CD4-positive, alpha-beta T cell (primary cell): ENCODE measurements around the gene LCE2A. TPM values are rescaled to one million over a fixed set of nuclear protein-coding genes. Genes with fewer than 3 reads are reported as not detected.
"Not testable (repeated sequence)": the region's sequence is repeated elsewhere in the genome, so short reads cannot be mapped to it uniquely, and the experiment has no call there.

ENCODE experiments used
- ATAC-seq: fragments of 200-7000 bp; cut with Tn5 transposase; one replicate; pipeline ENCODE4 v1.10.0; 2022; ENCODE audit warnings: mild to moderate bottlenecking; ENCODE audit not compliant: poor library complexity
- CTCF ChIA-PET: fragments of 350-600 bp; sonication (Branson Sonifier 250); formaldehyde crosslinking; loops from one replicate; lab custom pipeline; 2021; ENCODE audit warnings: antibody characterized with exemption, inconsistent platforms; lab: Charles Lee
- POLR2A ChIA-PET: fragments of 350-600 bp; sonication (Branson Sonifier 250); formaldehyde crosslinking; loops from one replicate; lab custom pipeline; 2021; ENCODE audit warnings: antibody characterized with exemption, inconsistent platforms; lab: Charles Lee
- DNase-seq, 14 experiments: peaks; one replicate each; pipeline ENCODE4 v3.0.0-alpha.2; 2013 to 2020; ENCODE audit warnings: mixed read lengths in 2 of 14
- H3K27ac ChIP-seq, 2 donors: one replicate each; pipeline versions ENCODE4 v1.5.1 to v1.7.0; 2013; ENCODE audit warnings: low read length in 2 of 2, low read depth in 1 of 2, mild to moderate bottlenecking in 1 of 2
- H3K27me3 ChIP-seq, 2 experiments: 1 replicate in 1 of 2; 2 replicates in 1 of 2; pipeline versions ENCODE4 v1.6.1 to v1.7.0; 2013; ENCODE audit warnings: low read length in 2 of 2, control low read depth in 1 of 2, mild to moderate bottlenecking in 1 of 2, moderate library complexity in 1 of 2; ENCODE audit not compliant: insufficient read depth in 2 of 2, control insufficient read depth in 1 of 2
- H3K36me3 ChIP-seq: one replicate; pipeline ENCODE4 v1.6.1; 2013; ENCODE audit warnings: low read length, control low read depth; ENCODE audit not compliant: insufficient read depth
- H3K4me1 ChIP-seq: one replicate; pipeline ENCODE4 v1.6.1; 2013; ENCODE audit warnings: low read length, control low read depth; ENCODE audit not compliant: insufficient read depth
- H3K4me3 ChIP-seq: one replicate; pipeline ENCODE4 v1.5.1; 2013; ENCODE audit warnings: mild to moderate bottlenecking, low read length, moderate library complexity
- H3K9me3 ChIP-seq, 2 experiments: 1 replicate in 1 of 2; 2 replicates in 1 of 2; pipeline versions ENCODE4 v1.6.1 to v1.7.0; 2013; ENCODE audit warnings: low read length in 2 of 2, mild to moderate bottlenecking in 2 of 2, control low read depth in 1 of 2, moderate library complexity in 1 of 2; ENCODE audit not compliant: control insufficient read depth in 1 of 2, insufficient read depth in 1 of 2
- H3K27ac Mint-ChIP-seq: one replicate; pipeline ENCODE4 v1.8.0; 2020; ENCODE audit warnings: mixed read lengths
- H3K27me3 Mint-ChIP-seq: one replicate; pipeline ENCODE4 v1.8.0; 2021; ENCODE audit warnings: mixed read lengths
- H3K36me3 Mint-ChIP-seq: one replicate; pipeline ENCODE4 v1.8.0; 2021; ENCODE audit warnings: low read depth, mixed read lengths
- H3K4me1 Mint-ChIP-seq: one replicate; pipeline ENCODE4 v1.8.0; 2021; ENCODE audit warnings: low read depth, mixed read lengths
- H3K4me3 Mint-ChIP-seq: one replicate; pipeline ENCODE4 v1.8.0; 2020; ENCODE audit warnings: mild to moderate bottlenecking, mixed read lengths
- H3K9me3 Mint-ChIP-seq: one replicate; pipeline ENCODE4 v1.8.0; 2020; ENCODE audit warnings: mixed read lengths
- CTCF ChIP-seq: fragments of 200-600 bp; IDR thresholded peaks from one replicate; pipeline ENCODE4 v1.8.0; 2022; ENCODE audit warnings: antibody characterized with exemption, mild to moderate bottlenecking
- intact Hi-C, 2 experiments: fragments of 100-400 bp; cut with DNase I in 1 of 2; cut with micrococcal nuclease in 1 of 2; formaldehyde crosslinking; loops; one replicate each; pipeline versions ENCODE4 v1.15.1 to v1.9.0; 2023 to 2025; cut with DNase I, micrococcal nuclease
- total RNA-seq, 174 experiments: library from RNA in 2 of 174; stranded (reverse) in 2 of 174; gene quantifications; one replicate each; pipeline ENCODE4 v1.2.3 and lab custom pipeline; 2021 to 2026

Gene LCE2A
- total RNA-seq, 2 experiments from 2014 or later, result not detected

- H3K4me3 Mint-ChIP-seq, result no peak overlapping the region
- H3K27me3 Mint-ChIP-seq, result peaks cover 58% of the 10 kb centered on the region
- no peaks in the 10 kb centered on the region for H3K4me1 ChIP-seq
- ATAC-seq (no peak), DNase-seq (no peak)
- CTCF ChIA-PET, result no interaction called here
- H3K9me3 Mint-ChIP-seq, result no peaks in the 10 kb centered on the region
- no peaks in the 10 kb centered on the region for H3K9me3 ChIP-seq
- no peak for TF ChIP-seq CTCF
- no peaks in the 10 kb centered on the region for H3K36me3 Mint-ChIP-seq
- H3K27ac ChIP-seq, result no peak overlapping the region
- POLR2A ChIA-PET, result no interaction called here
- H3K4me3 ChIP-seq, result no peak overlapping the region
- H3K4me1 Mint-ChIP-seq, result no peaks in the 10 kb centered on the region
- H3K27me3 ChIP-seq, result peaks cover 6 to 21% of the 10 kb centered on the region in 2 experiments
- H3K27ac Mint-ChIP-seq, result no peak overlapping the region
- intact Hi-C loops, result no loop called here
- no peaks in the 10 kb centered on the region for H3K36me3 ChIP-seq
Measured at GRCh38 chr1:152681616-152682015, 16.5 kb upstream of the LCE2A start.

- intact Hi-C loops, result no loop called here
- no peaks in the 10 kb centered on the region for H3K36me3 Mint-ChIP-seq
- H3K27ac ChIP-seq, result no peak overlapping the region
- H3K4me1 ChIP-seq, result no peaks in the 10 kb centered on the region
- H3K4me3 Mint-ChIP-seq, result no peak overlapping the region
- H3K9me3 Mint-ChIP-seq, result no peaks in the 10 kb centered on the region
- ChIA-PET CTCF (no interaction called here), POLR2A (no interaction called here)
- DNase-seq (no peak), ATAC-seq (no peak)
- H3K4me3 ChIP-seq, result no peak overlapping the region
- peaks cover 4 to 15% of the 10 kb centered on the region in 2 experiments for H3K27me3 ChIP-seq
- peaks cover 56% of the 10 kb centered on the region for H3K27me3 Mint-ChIP-seq
- TF ChIP-seq CTCF, result no peak
- H3K4me1 Mint-ChIP-seq, result no peaks in the 10 kb centered on the region
- no peaks in the 10 kb centered on the region for H3K9me3 ChIP-seq
- no peak overlapping the region for H3K27ac Mint-ChIP-seq
- H3K36me3 ChIP-seq, result no peaks in the 10 kb centered on the region
Measured at GRCh38 chr1:152683846-152684245, 14.3 kb upstream of the LCE2A start.

GRCh38 chr1:152685823-152686222, 12.3 kb upstream of the LCE2A start, which contains the start of gene LCE2B:
Gene LCE2B (plus strand): TSS chr1:152686123. CDS start chr1:152686844, 721 bp downstream.
- peaks cover 61% of the 10 kb centered on the region for H3K27me3 Mint-ChIP-seq

DNA sequence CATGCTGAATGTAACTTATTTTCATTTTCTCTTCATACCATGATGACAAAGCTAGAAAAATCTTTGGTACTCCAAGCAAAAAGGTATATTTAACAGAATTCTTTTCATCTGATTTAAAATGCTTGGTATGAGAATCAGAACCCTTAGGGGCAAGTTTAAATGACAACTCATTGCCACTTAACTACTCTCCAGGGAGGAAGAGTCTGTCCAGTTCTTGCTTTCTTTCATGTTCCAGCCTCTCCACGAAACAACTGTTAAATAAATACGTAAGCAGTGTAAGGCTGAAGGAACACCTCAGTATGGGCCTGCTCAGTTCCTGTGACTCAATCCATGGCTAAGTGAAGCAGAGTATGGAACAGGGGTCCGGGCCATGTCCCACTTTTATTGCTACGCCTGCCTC, 1.6 kb downstream of the LCE2A start:
- Histone ChIP-seq H3K9me3 (no peaks in the 10 kb centered on the region), H3K4me3 (no peak overlapping the region), H3K4me1 (no peaks in the 10 kb centered on the region), H3K36me3 (no peaks in the 10 kb centered on the region), H3K27me3 (peaks cover 0 to 3% of the 10 kb centered on the region in 2 experiments), H3K27ac (no peak overlapping the region)
- no peak overlapping the region for H3K27ac Mint-ChIP-seq
- no peaks in the 10 kb centered on the region for H3K36me3 Mint-ChIP-seq
- no peak overlapping the region for H3K4me3 Mint-ChIP-seq
- POLR2A ChIA-PET, result no interaction called here
- no peak for TF ChIP-seq CTCF
- no peaks in the 10 kb centered on the region for H3K9me3 Mint-ChIP-seq
- ATAC-seq (no peak), DNase-seq (no peak)
- intact Hi-C loops, result no loop called here
- H3K27me3 Mint-ChIP-seq, result peaks cover 15% of the 10 kb centered on the region
- no peaks in the 10 kb centered on the region for H3K4me1 Mint-ChIP-seq
- CTCF ChIA-PET, result no interaction called here

More at GRCh38 chr1:152685823-152686222, 12.3 kb upstream of the LCE2A start, which contains the start of gene LCE2B:
- H3K4me3 ChIP-seq, CTCF ChIA-PET, H3K4me1 Mint-ChIP-seq, DNase-seq, H3K9me3 Mint-ChIP-seq, ATAC-seq, H3K4me1 ChIP-seq, H3K36me3 Mint-ChIP-seq, H3K27ac Mint-ChIP-seq, H3K27me3 ChIP-seq, H3K27ac ChIP-seq, POLR2A ChIA-PET, H3K36me3 ChIP-seq, H3K9me3 ChIP-seq, H3K4me3 Mint-ChIP-seq: not testable (repeated sequence)
- intact Hi-C loops, result loop anchor here in 1 of 2 experiments (1.0 kb wide), 1 partner anchor 10 kb away; no protein-coding TSS in a partner anchor
